GM19239 (cell line): ENCODE results near the gene ROMO1.
A peak's percentile ranks its signal among the peaks of the same experiment; 100 is the strongest.
"Not testable (repeated sequence)": the region's sequence is repeated elsewhere in the genome, so short reads cannot be mapped to it uniquely, and the experiment has no call there.

Source experiments
- DNase-seq: peaks from one replicate; pipeline ENCODE4 v3.0.0; 2011; ENCODE audit warnings: low spot score; ENCODE audit not compliant: insufficient read length
- FAIRE-seq: peaks from 2 replicates; lab custom pipeline; 2011; peaks lifted over from hg19 to GRCh38; lab: Jason Lieb, UNC

The ROMO1 gene

DNA sequence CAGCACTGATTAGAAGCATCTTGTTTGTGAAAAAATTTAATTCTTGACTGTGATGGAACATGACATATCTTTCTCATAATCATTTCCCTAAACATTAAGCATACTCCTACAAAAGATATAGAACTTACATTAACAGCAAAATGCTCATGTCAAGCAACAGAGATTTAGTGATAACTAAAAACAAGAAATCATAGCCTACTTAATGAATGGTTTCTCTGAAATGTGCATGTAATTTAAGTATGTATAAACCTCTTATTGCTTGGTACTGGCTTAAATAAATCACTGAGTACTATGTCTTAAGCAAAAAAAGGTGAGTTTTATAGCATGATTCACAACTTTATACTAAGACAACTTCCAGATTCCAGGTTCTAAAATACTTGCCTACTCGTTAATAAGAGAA is 9.3 kb downstream of the ROMO1 start:
- FAIRE-seq (no peak), DNase-seq (no peak)

DNA sequence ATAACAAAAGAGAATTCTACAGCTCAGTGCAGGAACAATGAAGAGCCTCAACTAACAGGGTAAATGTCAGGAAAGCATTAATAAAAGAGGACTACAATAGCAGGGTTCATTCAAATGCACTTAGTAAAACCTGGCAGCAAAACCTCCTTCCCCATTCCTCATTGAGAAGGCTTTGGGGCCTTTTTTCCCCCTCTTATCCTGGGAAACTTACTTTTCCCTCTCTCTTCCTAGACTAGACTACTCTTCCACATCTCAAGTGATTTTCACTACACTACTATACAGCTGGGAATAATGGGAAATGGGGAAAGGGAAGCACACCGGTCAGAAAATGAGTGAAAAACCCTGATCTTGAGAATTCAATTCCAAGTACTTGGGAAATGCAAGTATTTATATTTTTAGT is 10.1 kb downstream of the ROMO1 start:
- DNase-seq (no peak), FAIRE-seq (no peak)

DNA sequence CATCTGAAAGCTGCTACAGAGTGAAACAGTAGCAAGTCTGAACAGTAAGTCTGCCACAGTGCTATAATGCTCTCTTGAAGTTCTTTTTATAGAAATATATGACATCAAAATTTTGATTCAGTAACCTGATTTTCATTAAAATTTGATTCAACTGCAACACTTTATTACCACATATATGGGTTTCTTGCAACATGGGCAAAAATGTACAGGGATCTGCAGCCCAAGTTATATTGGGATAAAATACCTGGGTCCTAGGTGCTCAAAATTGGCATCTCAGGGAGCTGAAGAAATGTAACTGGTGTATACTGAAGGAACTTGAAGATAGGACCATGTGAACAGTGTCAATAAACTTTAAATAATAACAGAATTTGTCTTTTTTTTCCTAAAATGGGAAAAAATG is 10.8 kb downstream of the ROMO1 start:
- DNase-seq (no peak), FAIRE-seq (no peak)

DNA sequence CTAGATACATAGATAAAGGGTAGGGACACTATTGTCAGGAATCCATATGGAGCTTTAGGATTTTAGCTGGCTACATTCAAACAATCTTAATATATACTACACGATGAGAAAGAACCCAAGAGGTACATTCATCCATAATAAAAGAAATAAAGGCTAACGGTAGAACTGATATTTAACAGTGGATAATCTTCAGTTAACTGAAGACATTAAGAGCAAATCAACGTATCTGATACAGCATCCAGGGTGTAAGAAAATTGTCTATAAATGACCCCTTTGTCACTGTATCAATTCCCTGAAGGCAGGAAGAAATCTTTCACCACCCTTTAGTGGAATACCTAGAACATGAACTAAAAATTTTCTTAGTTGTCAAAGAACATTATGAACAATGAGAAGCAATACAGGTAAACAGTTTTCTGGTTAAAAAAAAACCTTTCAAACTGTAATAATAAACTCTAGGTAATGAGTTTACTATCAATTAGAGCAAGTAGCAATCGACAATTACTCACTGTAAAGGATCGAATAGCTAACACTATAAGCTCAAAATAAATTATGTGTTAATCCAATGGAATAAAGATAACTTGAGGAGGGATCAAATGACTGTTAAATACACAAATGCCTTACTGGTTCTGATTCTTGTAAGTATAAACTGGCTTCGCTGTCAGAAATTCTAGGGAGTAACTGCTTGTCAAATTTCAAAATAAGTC is 11.8 kb downstream of the ROMO1 start:
- FAIRE-seq = peak; percentile 63
- no peak for DNase-seq

DNA sequence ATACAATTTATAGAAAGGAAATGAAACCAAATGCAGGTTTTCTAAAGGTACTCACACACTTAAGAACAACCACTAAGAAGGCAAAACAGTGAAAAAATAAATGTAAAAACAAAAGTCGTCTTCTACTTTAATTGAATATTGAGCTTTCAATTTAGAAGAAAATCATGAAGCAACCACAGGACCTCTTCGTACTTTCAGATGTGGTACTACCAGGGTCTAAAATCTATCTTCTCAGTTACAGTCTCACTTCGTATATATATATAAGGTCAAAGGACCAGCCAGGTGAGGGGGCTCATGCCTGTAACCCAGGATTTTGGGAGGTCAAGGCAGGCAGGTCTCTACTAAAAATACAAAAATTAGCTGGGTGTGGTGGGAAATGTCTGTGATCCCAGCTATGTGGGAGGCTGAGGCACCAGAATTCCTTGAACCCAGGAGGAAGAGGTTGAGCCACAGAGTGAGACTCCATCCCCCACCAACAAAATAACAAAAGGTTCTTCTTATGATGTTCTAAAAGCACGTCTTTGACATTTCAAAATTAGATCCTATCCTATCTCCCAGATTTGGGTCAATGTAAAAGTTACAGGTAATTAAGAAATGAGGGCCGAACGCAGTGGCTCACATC is 12.5 kb downstream of the ROMO1 start:
- DNase-seq (no peak), FAIRE-seq (no peak)

DNA sequence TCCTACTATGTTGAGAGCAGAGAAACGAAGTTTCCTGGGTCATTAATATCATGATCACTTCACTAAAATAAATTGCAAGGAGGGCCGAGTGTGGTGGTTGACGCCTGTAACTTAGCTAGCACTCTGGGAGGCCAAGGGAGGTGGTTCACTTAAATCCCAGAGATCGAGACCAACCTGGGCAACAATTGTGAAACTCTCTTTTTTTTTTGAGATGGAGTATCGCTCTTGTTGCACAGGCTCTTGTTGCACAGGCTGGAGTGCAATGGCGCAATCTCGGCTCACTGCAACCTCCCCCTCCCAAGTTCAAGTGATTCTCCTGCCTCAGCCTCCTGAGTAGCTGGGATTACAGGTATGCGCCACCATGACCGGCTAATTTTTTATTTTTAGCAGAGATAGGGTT is 13.9 kb downstream of the ROMO1 start:
- not testable (repeated sequence) for DNase-seq, FAIRE-seq

DNA sequence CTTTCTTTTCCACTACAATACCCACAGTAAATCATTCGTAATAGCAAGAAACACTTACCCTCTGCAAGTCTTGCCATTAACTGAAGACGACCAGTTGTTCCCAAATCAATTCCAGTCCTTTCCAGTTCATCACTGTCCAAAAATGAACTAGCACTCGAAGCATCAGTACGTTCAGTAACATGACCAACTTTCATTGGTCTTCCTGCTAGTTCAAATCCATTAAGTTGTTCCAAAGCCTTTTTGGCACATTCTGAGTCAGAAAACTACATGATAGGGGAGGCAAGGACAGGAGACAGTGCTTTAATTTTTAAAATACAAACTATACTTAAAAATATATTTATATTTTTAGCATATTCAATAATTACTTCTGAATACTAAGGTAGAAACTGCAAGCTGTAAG is 14.9 kb downstream of the ROMO1 start:
- no peak for FAIRE-seq
- DNase-seq = no peak

DNA sequence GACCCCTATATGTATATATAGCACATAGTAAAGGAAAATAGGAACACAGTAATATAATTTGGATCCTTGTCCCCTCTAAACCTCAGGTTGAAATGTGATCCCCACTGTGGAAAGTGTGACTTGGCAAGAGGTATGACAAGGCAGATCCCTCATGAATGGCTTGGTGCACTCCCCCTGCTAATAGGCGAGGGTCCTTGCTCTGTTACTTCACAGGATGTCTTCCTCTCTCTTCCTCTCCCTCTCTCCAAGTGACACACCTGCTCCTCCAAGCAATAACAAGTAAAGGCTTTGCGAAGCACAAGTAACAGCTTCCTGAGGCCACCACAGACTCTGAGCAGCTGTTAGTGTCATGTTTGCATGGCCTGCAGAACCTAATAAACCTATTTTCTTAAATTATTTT is 16.4 kb downstream of the ROMO1 start:
- no peak for DNase-seq
- no peak for FAIRE-seq

DNA sequence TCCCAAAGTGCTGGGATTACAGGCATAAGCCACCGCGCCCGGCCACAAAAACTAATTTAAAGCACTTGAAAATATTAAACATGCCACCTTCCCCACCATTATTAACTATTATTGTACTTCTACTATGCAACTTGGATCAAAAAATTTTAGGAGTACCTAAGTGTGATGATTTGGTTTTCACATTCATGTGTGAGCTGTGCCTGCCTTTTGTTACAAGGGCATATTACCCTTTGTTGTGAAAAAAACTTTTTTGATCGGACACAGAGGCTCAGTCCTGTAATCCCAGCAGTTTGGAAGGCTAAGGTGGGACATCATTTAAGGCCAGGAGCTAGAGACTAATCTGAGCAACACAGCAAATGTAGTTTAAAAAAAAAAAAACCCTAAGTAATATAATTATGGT is 17.1 kb downstream of the ROMO1 start:
- no peak for DNase-seq
- no peak for FAIRE-seq

DNA sequence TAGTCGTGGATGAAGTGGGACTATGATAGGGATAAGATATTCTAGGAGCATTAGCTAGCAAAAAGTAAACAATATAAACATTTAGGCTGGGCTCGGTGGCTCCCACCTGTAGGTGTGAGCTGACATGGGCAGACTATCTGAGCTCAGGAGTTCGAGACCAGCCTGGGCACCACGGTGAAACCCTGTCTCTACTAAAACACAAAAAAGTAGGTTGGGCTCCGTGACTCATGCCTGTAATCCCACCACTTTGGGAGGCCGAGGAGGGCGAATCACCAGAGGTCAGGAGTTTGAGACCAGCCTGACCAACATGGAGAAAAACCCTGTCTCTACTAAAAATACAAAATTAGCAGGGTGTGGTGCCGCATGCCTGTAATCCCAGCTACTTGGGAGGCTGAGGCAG is 19.1 kb downstream of the ROMO1 start:
- FAIRE-seq, DNase-seq: not testable (repeated sequence)

DNA sequence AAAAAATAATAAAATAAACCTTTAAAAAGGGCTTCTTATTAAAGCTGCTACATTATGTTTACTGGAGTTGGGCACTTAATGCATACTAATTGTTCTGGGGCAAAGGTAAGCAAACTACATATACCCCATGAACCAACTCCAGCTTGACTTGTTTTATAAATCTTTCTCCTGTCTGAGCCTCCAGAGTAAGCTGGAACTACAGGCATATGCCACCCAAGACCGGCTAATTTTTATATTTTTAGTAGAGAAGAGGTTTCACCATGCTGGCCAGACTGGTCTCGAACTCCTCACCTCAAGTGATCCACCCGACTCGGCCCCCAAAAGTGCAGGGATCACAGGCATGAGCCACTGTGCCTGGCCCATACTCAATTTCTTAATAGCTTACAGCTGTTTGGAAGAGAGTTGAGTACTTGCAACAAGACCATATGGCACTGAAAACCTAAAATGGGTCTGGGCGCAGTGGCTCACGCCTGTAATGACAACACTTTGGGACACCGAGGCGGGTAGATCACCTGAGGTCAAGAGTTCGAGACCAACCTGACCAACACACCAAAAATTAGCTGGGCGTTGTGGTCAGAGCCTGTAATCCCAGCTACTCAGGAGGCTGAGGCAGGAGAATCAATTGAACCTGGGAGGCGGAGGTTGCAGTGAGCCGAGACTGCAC is 19.9 kb downstream of the ROMO1 start:
- no peak for FAIRE-seq
- DNase-seq = no peak

DNA sequence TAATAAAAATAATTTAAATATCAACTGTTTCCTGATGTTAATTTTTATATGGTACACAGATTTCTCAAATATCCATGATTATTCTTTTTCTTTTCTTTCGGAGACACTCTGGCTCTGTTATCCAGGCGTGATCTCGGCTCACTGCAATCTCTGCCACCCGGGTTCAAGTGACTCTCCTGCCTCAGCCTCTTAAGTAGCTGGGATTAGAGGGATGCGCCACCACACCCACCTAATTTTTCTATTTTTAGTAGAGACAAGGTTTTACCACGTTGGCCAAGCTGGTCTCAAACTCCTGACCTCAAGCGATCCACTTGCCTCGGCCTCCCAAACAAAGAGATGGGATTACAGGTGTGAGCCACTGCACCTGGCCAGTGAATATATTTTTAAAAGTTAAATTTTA is 20.5 kb downstream of the ROMO1 start:
- FAIRE-seq = no peak
- no peak for DNase-seq

DNA sequence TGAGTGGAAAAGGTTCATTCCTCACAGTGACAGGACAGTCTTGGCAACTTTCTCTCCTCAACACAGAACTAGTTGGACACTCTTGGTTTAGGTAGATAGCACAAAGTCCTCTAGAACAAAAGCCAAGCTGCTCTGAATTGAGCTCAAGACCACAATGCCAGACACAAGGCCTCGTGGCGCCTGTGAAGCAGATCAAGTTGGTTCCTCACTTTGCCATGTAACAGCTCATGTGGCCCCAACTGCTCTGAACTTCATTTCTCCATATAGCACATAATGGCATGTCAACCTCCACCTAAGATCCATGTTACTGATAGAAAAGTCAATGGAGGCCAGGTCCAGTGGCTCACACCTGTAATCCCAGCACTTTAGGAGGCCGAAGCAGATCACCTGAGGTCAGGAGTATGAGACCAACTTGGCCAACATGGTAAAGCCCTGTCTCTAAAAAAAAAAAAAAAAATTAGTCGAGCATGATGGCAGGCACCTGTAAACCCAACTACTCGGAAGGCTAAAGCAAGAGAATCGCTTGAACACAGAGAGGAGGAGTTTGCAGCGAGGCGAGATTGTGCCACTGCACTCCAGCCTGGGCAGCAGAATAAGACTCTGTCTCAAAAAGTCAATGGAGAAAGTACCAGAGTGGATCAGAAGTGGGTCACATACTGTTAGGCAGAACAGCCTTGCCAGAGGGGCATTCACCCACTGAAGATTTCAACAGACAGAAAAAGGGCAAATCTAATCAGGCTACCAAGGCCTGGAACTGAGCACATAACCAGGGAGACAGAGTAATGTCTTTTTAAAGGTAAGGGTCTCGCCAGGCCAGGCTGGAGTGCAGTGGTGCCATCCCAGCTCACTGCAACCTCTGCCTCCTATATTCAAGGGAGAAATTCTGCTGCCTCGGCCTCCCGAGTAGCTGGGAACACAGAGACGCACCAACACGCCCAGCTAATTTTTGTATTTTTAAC is 21.2 kb downstream of the ROMO1 start:
- no peak for DNase-seq
- FAIRE-seq = no peak

DNA sequence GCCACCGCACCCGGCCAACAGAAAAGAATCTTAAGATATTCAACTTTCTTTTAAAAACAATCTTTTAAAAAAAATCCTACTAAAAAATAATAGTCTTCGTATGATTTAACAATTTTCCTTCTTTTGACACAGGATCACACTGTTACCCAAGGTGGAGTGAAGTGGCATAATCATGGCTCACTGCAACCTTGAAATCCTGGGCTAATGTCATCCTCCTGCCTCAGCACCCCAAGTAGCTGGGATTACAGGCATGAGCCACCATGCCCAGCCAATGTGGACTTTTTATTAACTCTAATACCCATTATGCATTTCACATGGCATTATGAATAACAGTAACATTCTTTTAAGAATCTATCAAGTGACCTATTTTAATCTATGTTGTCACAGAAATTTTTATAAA is 22.0 kb downstream of the ROMO1 start:
- FAIRE-seq = no peak
- no peak for DNase-seq

DNA sequence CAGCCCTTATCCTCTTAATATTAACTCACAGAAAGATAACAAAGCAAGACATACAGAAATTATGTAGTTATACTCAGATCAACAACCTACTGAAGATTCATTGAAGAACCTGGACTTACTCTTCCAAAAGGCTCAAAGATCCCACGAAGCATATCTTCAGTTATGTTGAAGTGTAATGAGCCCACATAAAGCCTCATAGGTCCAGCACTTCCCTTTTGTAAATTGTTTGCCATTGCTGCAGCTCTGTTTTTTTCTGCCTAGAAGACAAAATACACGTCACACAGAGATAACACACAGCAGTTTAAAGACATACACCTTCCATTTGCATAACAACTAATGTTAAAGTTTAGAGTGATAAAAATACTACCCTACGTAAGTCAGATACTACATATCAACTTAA is 22.4 kb downstream of the ROMO1 start:
- DNase-seq (no peak), FAIRE-seq (no peak)

DNA sequence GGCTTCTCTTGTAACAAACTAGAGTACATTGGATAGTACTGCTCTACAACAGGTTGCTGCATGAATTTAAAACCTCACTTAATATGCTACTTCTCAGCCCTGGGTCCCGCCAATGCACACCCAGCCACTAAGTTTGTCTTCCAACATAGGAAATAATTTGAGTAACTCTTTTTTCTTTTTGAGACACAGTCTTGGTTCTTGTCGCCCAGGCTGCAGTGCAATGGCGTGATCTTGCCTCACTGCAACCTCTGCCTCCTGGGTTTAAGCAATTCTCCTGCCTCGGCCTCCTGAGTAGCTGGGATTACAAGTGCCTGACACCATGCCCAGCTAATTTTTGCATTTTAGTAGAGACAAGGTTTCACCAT is 24.1 kb downstream of the ROMO1 start:
- FAIRE-seq, DNase-seq: not testable (repeated sequence)

DNA sequence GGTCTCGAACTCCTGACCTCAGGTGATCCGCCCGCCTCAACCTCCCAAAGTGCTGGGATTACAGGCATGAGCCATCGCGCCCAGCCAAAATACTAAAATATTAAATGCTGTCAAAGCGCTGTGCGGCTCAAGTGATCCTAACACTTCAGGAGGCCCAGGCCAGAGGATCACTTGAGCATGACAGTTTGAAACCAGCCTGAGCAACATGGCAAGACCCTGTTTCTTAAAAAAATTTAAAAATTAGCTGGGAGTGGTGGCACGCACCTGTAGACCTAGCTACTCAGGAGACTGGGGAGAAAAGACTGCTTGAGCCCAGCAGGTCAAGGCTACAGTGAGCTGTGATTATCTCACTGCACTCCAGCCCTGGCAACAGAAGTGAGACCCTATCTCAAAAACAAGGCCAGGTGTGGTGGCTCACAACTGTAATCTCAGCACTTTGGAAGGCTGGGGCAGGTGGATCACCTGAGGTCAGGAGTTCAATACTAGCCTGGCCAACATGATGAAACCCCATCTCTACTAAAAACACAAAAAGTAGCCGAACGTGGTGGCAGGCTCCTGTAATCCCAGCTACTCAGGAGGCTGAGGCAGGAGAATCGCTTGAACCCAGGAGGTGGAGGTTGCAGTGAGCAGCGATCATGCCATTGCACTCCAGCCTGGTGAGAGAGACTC is 24.6 kb downstream of the ROMO1 start:
- DNase-seq, FAIRE-seq: not testable (repeated sequence)

DNA sequence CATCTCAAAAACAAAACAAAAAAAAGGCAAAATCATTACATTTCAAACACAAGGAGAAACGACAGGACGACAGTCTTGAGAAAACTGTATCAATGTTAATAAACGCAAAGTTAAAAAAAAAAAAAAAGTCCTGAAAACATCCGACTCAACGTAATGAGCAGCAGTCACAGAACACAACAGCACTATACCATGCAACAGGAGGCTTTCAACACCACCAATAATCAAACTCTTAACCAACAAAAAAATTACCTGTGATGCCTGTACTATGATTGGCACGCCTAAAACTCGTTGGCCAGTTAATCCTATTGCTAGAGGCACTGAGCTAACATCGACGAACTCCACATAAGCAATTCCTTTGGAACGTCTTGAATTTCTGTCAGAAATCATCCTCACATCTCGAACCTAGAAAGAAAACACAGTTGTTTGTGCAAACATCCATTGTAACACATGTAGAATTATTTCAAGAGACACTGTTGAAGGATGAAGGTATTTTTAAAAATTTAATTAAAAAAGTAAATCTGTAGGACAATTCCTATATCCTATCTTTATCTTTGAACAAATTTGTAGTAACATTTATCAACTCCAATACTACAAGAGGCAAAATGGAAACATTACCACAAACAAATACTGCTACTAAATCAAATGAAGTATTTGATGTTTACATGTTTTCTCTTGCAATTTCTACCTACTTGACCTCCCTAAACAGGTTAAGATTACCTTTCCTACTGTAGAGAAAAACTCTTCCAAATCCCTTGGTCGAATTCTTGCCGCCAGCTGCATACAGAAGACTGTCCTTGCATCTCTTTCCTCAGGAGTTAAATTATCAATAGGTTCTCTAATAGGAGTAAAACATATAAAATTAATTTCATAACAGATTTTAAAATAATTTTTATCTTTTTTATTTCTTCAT is 25.4 kb downstream of the ROMO1 start:
- FAIRE-seq = no peak

More for the DNA sequence above, 25.4 kb downstream of the ROMO1 start:
- no peak for DNase-seq
